Inferior parietal cortex (tissue), 1 donor: Measurements from ENCODE around the gene FOXP1.
"Not testable (repeated sequence)": the region's sequence is repeated elsewhere in the genome, so short reads cannot be mapped to it uniquely, and the experiment has no call there.

Experiments used
- DNase-seq: peaks from one replicate; pipeline ENCODE4 v3.0.0-alpha.2; 2016; ENCODE audit errors: extremely low spot score

Gene FOXP1

GRCh38 chr3:70981231-70981880 is 602.2 kb downstream of the FOXP1 start:
- DNase-seq, result no peak

GRCh38 chr3:70980646-70981170 is 602.8 kb downstream of the FOXP1 start:
- no peak for DNase-seq

- no peak for DNase-seq
These were observed 603.4 kb downstream of the FOXP1 start for GRCh38 chr3:70979983-70980645.

- DNase-seq, result no peak
These were observed 605.8 kb downstream of the FOXP1 start for GRCh38 chr3:70977712-70978111.

GRCh38 chr3:70975981-70976380 is 607.5 kb downstream of the FOXP1 start:
- not testable (repeated sequence) for DNase-seq

GRCh38 chr3:70974747-70975146 is 608.8 kb downstream of the FOXP1 start:
- DNase-seq, result no peak

- no peak for DNase-seq
These were observed 610.0 kb downstream of the FOXP1 start for GRCh38 chr3:70973558-70973957.

- DNase-seq, result no peak
These were observed 610.7 kb downstream of the FOXP1 start for GRCh38 chr3:70972855-70973254.

GRCh38 chr3:70970952-70971351 is 612.6 kb downstream of the FOXP1 start:
- no peak for DNase-seq

- no peak for DNase-seq
These were observed 613.4 kb downstream of the FOXP1 start for GRCh38 chr3:70970171-70970570.

GRCh38 chr3:70963431-70964275 is 619.9 kb downstream of the FOXP1 start:
- no peak for DNase-seq

- no peak for DNase-seq
These were observed 623.8 kb downstream of the FOXP1 start for GRCh38 chr3:70959506-70960291.

GRCh38 chr3:70952033-70952747 is 631.3 kb downstream of the FOXP1 start:
- DNase-seq, result no peak

GRCh38 chr3:70951316-70951715 is 632.2 kb downstream of the FOXP1 start:
- no peak for DNase-seq

GRCh38 chr3:70947579-70947978 is 635.9 kb downstream of the FOXP1 start:
- DNase-seq, result no peak

GRCh38 chr3:70943886-70944285 is 639.6 kb downstream of the FOXP1 start:
- DNase-seq, result no peak

GRCh38 chr3:70933105-70933810 is 650.3 kb downstream of the FOXP1 start:
- DNase-seq, result no peak

GRCh38 chr3:70930066-70930465 is 653.5 kb downstream of the FOXP1 start:
- DNase-seq, result peak; percentile 7

- DNase-seq, result no peak
These were observed 656.3 kb downstream of the FOXP1 start for GRCh38 chr3:70927239-70927638.

- DNase-seq, result no peak
These were observed 656.7 kb downstream of the FOXP1 start for GRCh38 chr3:70926835-70927234.
